ENCODE data around the gene PRSS35.
"Not testable (repeated sequence)": the region's sequence is repeated elsewhere in the genome, so short reads cannot be mapped to it uniquely, and the experiment has no call there.

PRSS35 gene

DNA sequence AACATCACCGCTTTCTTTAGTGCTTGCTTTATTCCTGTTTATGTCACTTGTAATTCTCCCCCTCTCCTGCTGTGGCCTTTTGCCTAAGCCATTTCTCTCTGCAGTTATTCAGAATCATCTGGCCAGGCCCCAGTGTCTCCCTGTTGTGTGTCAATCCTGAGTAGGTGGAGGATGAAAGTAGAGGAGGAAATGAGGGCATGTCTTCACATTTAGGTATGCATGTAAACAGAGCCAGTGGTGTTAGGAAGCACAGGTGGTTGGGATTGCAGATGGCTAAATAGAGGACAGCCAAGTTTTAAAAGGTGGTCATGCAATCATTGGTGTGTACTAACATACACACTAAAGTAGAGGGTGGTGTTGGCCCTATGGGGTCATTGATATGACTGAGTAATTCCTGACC lies 5.2 kb downstream of the PRSS35 start:
- TF ChIP-seq CTCF (conservative IDR thresholded peaks at IDR 0.05): no peak
- no peak overlapping the region for H3K27ac ChIP-seq

DNA sequence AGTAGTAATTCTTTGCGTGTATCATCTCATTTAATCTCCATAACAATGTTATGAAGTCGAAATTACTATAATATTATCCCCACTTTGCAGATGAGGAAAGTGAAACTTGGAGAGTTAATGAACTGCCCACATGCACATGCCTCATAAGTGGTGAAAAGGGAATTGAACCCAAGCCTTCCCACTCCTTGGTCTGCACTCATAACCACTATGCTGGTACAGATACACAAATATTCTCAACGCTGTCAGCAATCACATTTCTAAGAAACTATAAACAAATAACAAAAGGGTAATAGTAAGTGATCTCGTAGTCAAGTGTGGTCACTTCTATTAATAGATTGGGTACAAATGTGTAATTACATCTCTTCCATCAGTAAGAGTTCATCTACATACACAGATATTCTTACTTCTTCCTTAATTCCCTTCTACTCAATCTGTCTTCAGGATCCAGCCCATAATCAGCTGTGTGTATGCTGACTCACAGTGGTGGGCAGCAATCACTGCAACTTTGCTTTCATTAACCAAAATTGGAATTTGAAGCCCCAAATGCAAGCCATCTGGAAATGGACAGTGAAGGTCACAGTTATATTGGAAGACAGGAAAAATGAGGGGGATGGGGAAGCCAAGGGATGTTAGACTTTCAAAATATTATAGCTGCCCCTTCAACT lies 6.6 kb downstream of the PRSS35 start:
- H3K27ac ChIP-seq: no peak overlapping the region
- peak; percentile 45 for TF ChIP-seq CTCF (conservative IDR thresholded peaks at IDR 0.05)

DNA sequence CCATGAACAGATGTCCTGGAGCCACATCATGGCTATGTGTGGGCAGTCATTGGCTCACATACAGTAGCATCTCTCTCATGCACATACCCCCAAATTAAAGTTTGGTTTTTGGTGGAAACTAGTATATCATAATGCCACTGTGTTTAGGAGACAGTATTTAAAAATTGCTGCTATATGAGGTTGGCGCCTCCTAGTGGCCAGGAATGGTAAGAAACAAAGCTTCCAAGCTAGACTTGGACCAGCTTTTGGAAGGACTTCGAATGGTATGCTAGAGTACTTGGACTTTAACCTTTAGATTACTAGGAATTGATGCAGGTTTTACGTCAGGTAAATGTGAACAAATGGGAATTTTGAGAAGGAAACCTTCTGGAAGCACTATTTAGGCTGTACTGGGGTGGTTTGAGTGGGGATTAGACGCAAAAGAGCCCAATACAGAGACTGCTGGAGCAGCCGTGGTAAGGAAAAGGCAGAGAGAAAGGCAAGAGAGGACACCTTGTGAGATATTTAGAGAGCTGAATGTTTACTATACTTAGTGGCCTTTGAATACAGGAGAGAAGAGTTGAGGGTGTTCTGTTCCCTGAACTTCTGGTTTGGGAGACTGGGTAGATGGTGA lies 23.8 kb downstream of the PRSS35 start:
- peak; percentile 67 for TF ChIP-seq CTCF (conservative IDR thresholded peaks at IDR 0.05)
- H3K27ac ChIP-seq: no peak overlapping the region

- no peak overlapping the region for H3K27ac ChIP-seq
- TF ChIP-seq CTCF (conservative IDR thresholded peaks at IDR 0.05): no peak
Observed at GRCh38 chr6:83536647-83537589, 24.6 kb downstream of the PRSS35 start.

- TF ChIP-seq CTCF (conservative IDR thresholded peaks at IDR 0.05): no peak
- H3K27ac ChIP-seq: no peak overlapping the region
Observed at GRCh38 chr6:83539678-83540077, 27.3 kb downstream of the PRSS35 start.

- no peak overlapping the region for H3K27ac ChIP-seq
- no peak for TF ChIP-seq CTCF (conservative IDR thresholded peaks at IDR 0.05)
Observed at GRCh38 chr6:83546636-83547035, 34.3 kb downstream of the PRSS35 start.

GRCh38 chr6:83550482-83550881 lies 38.1 kb downstream of the PRSS35 start:
- not testable (repeated sequence) for H3K27ac ChIP-seq

- H3K27ac ChIP-seq: not testable (repeated sequence)
Observed at GRCh38 chr6:83551748-83552147, 39.4 kb downstream of the PRSS35 start.
